ENCODE results near the gene ETNK1.

The ETNK1 gene

DNA sequence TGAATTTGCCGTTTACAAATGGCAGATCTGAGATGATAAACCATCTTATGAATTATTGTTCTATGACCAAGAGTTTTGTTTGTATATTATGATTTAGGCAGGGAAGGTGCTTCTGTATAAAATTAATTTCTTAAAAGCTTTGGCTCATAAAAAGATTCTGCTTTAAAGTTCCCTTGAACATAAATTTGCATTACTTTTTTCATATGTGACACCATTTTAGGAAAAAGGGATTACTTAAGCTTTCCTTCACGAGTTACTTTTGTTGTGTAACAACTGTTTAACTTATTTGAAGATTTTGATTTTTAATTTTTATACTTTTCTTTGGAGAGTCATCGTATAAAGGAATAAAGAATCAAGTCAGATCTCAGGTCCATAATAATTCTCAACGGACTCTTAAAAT lies 3.3 kb downstream of the ETNK1 start:
- H3K27ac ChIP-seq = peak overlapping the region in 2 of 21 experiments; percentile 49 to 99
- no peak overlapping the region for H3K4me3 ChIP-seq

DNA sequence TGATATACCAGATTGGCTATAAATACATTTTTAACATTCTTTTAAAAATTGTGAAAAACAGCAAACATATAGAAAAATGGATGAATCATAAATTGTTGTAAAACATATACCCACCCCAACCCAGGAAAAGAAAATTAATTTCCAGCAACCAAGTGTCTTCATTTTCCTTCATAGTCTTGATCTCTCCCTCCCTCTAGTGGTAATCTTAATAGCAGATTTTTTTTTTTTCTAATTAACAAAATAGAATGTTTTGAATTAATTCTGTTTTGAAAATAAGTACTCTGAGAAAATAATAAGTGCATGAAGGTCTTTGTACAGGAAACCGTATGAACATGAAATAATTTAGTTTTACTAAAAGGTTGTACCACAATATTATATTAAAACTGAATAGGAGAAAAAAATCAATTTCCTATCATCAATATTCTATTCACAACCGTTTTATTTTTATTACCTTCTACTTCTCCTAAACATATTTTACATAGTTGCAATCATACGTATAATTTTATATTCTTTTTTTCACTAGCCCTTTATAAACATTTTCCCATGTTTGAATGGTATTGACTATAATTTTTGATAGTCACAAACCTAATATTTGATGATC lies 7.0 kb downstream of the ETNK1 start:
- Histone ChIP-seq H3K27ac (no peak overlapping the region), H3K4me3 (no peak overlapping the region)

- peak overlapping the region in 1 of 21 experiments; percentile 22 for H3K27ac ChIP-seq
- no peak overlapping the region for H3K4me3 ChIP-seq
Observed at GRCh38 chr12:22634883-22635282, 9.9 kb downstream of the ETNK1 start.

- Histone ChIP-seq H3K4me3 (no peak overlapping the region), H3K27ac (no peak overlapping the region)
Observed at GRCh38 chr12:22635812-22636211, 10.8 kb downstream of the ETNK1 start.

GRCh38 chr12:22640851-22641250 lies 15.9 kb downstream of the ETNK1 start:
- Histone ChIP-seq H3K4me3 (no peak overlapping the region), H3K27ac (no peak overlapping the region)

- Histone ChIP-seq H3K4me3 (no peak overlapping the region), H3K27ac (no peak overlapping the region)
Observed at GRCh38 chr12:22641353-22642053, 16.5 kb downstream of the ETNK1 start.

DNA sequence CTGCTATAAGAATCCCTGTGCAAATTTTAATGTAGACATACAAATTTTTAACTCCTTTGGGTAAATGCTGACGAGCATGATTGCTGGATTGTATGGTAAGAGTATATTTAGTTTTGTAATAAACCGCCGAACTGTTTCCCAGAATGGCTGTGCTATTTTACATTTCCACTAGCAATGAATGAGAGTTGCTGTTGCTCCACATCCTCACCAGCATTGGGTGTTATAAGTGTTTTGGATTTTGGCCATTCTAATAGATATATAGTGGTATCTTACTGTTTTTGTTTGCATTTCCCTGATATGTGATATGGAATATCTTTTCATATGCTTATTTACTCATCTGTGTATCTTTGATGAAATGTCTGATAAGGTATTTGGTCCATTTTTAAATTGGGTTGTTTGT lies 23.7 kb downstream of the ETNK1 start:
- H3K27ac ChIP-seq = no peak overlapping the region
- no peak overlapping the region for H3K4me3 ChIP-seq

GRCh38 chr12:22653075-22653474 lies 28.1 kb downstream of the ETNK1 start:
- Histone ChIP-seq H3K4me3 (no peak overlapping the region), H3K27ac (peak overlapping the region in 3 of 21 experiments; percentile 13 to 49 (median 18))

- H3K27ac ChIP-seq = peak overlapping the region in 1 of 21 experiments; percentile 49
- no peak overlapping the region for H3K4me3 ChIP-seq
Observed at GRCh38 chr12:22653791-22654190, 28.8 kb downstream of the ETNK1 start.

GRCh38 chr12:22656376-22656775 lies 31.4 kb downstream of the ETNK1 start:
- H3K27ac ChIP-seq = peak overlapping the region in 1 of 21 experiments; percentile 51
- no peak overlapping the region for H3K4me3 ChIP-seq

DNA sequence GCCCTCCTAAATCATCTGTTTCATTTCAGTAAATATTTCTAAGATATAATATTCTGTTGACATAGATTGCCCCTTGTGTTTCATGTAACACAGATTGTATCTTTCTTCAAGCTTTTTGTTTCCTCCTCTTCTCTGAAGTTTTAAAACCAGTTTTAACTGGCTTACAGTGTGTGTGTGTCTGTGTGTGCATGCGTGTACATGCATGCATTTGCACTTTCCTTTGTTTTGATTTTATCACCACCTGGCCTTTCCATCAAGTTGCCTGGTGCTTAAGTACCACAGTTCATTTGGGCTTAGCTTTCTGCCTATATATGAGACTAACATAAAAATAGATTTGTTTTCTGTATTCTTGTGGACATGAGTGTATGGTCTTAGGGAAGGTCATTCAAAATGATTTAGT lies 31.9 kb downstream of the ETNK1 start:
- H3K4me3 ChIP-seq = no peak overlapping the region

DNA sequence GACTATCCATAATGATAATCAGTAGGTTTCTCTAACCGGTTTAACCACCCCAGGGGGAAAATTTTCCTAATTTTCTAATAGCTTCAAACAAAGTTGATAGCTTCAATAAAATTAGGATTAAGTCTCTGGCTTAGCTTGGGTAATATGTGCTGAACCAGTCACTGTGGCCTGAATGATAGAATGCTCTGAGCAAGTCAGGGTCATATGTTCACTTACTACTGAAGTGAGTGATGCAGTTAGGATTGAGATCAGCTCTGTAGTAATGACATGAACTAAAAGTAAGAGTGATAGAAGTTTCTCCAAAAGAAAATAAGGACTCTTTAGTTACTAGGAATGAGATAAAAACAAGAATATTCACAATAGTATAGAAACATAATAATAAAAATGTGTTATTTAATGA lies 32.6 kb downstream of the ETNK1 start:
- Histone ChIP-seq H3K4me3 (no peak overlapping the region), H3K27ac (no peak overlapping the region)

More for the DNA sequence above, 31.9 kb downstream of the ETNK1 start:
- H3K27ac ChIP-seq = peak overlapping the region in 1 of 21 experiments; percentile 51

DNA sequence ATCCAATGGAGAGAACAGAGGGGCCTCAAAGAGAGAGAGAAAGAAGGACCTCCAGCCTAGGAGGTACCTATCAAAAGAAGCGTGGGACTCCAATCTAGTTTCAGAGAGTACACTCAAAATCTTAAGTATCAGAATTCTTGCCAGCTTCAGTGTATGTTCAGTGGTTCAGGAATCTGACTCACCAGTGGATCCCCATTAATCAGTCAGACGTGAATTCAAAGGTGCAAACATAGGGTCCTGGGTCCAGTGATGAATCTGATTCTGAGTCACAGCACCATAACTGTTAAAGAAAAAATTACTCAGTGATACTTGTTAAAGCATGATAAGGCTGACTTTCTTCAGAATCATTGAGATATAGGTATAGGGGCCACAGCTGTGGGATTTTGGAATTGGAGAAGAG lies 33.2 kb downstream of the ETNK1 start:
- H3K4me3 ChIP-seq = no peak overlapping the region

DNA sequence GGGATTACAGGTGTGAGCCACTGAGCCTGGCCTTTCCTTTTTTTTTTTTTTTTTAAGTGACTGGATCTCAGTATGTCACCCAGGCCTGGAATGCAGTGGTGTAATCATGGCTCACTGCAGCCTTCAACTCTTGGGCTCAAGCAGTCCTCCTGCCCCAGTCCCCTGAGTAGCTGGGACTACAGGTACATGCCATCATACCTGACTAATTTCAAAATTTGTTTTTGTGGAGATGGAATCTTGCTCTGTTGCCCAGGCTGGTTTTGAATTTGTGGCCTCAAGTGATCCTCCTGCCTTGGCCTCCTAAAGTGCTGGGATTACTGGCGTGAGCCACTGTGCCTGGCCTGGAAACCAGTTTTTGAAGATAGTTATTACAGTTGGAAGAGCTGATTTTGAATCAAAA lies 37.4 kb downstream of the ETNK1 start:
- H3K27ac ChIP-seq = no peak overlapping the region
- no peak overlapping the region for H3K4me3 ChIP-seq

More for the DNA sequence above, 33.2 kb downstream of the ETNK1 start:
- H3K27ac ChIP-seq = no peak overlapping the region

GRCh38 chr12:22665476-22665875 lies 40.5 kb downstream of the ETNK1 start:
- no peak overlapping the region for H3K27ac ChIP-seq
- no peak overlapping the region for H3K4me3 ChIP-seq

GRCh38 chr12:22667122-22667521 lies 42.2 kb downstream of the ETNK1 start:
- Histone ChIP-seq H3K27ac (no peak overlapping the region), H3K4me3 (no peak overlapping the region)

DNA sequence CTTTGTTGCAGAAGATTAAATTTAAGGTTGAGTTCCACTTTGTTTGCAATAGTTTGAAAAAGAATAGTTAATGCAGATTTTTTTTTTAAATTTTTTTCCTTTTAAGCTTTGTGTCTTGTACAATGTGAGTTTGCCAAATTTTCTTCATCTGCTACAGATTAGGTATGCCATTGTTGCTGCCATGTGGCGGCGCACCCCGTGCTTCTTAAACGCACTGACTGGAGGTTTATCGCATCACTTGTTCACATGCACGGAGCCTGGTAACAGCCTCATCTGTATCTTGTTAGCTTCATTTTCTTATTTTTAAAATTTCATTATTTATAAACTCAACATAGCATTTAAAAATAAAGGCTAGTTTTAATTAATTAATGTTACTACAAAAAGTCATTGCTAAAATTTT lies 43.5 kb downstream of the ETNK1 start:
- Histone ChIP-seq H3K27ac (no peak overlapping the region), H3K4me3 (no peak overlapping the region)

DNA sequence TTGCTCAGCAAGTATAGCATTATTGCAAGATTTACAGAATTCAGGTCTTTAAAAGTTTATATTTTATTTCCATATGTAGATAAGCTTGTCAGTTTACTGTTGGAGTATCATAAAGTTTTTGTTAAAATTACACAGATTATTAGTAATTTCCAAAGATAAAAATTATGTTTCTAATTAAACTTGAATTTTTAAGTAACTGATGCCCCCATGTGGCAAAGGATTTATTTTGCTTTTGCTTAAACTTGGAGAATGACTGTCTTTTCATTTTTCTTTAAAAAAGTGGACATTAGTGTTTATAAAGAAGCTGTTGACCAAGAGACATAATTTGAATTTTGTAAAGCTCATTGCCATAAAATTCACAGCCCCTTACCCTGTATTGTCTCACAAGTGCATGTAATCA lies 45.8 kb downstream of the ETNK1 start:
- H3K4me3 ChIP-seq = no peak overlapping the region
- no peak overlapping the region for H3K27ac ChIP-seq

DNA sequence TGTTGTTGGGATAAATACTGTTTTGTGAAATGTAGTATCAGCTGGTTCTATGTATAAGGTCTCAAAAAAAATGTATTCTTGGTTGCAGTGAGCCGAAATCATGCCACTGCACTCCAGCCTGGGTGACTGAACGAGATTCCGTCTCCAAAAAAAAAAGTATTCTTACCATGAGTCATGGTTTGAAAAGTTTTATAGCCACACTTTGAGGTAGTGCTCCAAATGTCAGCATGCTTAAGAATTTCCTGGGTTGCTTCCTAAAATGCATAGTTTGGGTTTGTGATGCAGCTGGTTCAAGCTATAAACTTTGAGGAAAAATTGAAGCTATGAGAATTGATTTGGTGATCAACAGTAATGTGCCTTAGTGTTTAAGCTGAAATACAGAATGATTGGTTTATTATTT lies 48.0 kb downstream of the ETNK1 start:
- no peak overlapping the region for H3K4me3 ChIP-seq
- H3K27ac ChIP-seq = no peak overlapping the region

GRCh38 chr12:22677781-22678574 lies 53.0 kb downstream of the ETNK1 start:
- Histone ChIP-seq H3K27ac (no peak overlapping the region), H3K4me3 (no peak overlapping the region)

GRCh38 chr12:22682663-22683062 lies 57.7 kb downstream of the ETNK1 start:
- Histone ChIP-seq H3K27ac (no peak overlapping the region), H3K4me3 (no peak overlapping the region)
